ENCODE data around the gene PRKCA.
A peak's percentile ranks its signal among the peaks of the same experiment; 100 is the strongest.

The PRKCA gene

DNA sequence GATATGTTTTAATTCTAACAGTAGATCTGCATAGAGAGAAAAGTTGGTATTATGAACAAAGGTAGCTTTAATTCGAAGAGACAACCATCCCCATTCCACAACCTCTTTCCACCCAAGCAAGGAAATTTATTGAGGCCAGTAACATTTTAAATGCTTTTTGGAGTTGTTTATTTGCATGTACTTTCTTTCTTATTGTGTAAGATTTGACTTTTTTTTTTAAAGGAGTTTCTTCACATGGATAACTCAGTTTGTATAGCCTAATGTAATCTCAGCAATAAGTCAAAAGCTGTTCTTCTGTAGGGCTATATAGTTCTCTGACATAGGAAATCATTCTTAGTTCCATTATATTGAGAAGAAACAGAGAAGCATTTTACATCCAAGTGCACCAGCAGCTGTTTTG, 163.3 kb downstream of the PRKCA start:
- TF ChIP-seq, protein P1, sequence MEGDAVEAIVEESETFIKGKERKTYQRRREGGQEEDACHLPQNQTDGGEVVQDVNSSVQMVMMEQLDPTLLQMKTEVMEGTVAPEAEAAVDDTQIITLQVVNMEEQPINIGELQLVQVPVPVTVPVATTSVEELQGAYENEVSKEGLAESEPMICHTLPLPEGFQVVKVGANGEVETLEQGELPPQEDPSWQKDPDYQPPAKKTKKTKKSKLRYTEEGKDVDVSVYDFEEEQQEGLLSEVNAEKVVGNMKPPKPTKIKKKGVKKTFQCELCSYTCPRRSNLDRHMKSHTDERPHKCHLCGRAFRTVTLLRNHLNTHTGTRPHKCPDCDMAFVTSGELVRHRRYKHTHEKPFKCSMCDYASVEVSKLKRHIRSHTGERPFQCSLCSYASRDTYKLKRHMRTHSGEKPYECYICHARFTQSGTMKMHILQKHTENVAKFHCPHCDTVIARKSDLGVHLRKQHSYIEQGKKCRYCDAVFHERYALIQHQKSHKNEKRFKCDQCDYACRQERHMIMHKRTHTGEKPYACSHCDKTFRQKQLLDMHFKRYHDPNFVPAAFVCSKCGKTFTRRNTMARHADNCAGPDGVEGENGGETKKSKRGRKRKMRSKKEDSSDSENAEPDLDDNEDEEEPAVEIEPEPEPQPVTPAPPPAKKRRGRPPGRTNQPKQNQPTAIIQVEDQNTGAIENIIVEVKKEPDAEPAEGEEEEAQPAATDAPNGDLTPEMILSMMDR (conservative IDR thresholded peaks at IDR 0.05; ENCODE audit: low read depth) = no peak
- ChIA-PET POLR2A (ENCODE audit: low non-redundant PET) (no interaction called here), CTCF (no interaction called here)
- DNase-seq (ENCODE audit: low spot score) = no peak
- peak overlapping the region; percentile 74; the same call in 1 of the 2 replicates for H3K27ac ChIP-seq

GRCh38 chr17:66466106-66466820, 163.8 kb downstream of the PRKCA start:
- H3K27ac ChIP-seq = peak overlapping the region; percentile 74
- no peak for DNase-seq (ENCODE audit: low spot score)
- POLR2A ChIA-PET (ENCODE audit: low non-redundant PET) = no interaction called here
- CTCF ChIA-PET = no interaction called here
- TF ChIP-seq, protein P1 (conservative IDR thresholded peaks at IDR 0.05; ENCODE audit: low read depth) = no peak

DNA sequence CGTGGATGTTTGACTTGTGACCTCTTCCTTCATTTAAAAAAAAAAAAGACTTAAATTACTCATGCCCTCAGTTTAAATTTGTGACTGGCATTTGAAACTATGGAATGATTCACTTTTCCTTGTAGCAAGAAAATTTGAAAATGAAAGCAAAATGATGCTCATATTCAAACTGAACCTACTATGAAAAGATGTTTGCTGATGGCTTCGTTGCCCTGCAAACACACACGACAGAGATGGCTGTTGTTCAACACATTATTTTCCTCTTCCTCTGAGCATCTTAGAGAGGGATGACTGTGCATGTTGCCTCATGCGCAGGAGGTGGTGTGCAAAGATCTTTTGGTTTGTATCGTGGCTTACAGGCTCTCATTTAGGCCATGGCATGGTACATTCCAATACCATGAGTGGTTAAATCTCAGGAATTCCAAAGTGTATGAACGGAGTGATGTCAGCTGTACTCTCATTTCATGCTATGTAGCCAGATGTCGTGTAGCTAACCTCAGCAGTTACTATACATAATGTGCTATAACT, 164.5 kb downstream of the PRKCA start:
- DNase-seq (ENCODE audit: low spot score) = peak; percentile 92
- ChIA-PET POLR2A (ENCODE audit: low non-redundant PET) (no interaction called here), CTCF (interaction anchor here (0.7 kb wide), 1 partner anchor 450 kb away, joined by 3 read pairs; no protein-coding TSS in a partner anchor)
- TF ChIP-seq, protein P1 (conservative IDR thresholded peaks at IDR 0.05; ENCODE audit: low read depth) = no peak
- H3K27ac ChIP-seq = peak overlapping the region; percentile 86

- no peak for DNase-seq (ENCODE audit: low spot score)
- H3K27ac ChIP-seq = peak overlapping the region; percentile 86
- TF ChIP-seq, protein P1 (conservative IDR thresholded peaks at IDR 0.05; ENCODE audit: low read depth) = no peak
- ChIA-PET CTCF (interaction anchor here (0.7 kb wide), 1 partner anchor 449 kb away, joined by 3 read pairs; no protein-coding TSS in a partner anchor), POLR2A (ENCODE audit: low non-redundant PET) (no interaction called here)
Observed at GRCh38 chr17:66467766-66468165, 165.4 kb downstream of the PRKCA start.

DNA sequence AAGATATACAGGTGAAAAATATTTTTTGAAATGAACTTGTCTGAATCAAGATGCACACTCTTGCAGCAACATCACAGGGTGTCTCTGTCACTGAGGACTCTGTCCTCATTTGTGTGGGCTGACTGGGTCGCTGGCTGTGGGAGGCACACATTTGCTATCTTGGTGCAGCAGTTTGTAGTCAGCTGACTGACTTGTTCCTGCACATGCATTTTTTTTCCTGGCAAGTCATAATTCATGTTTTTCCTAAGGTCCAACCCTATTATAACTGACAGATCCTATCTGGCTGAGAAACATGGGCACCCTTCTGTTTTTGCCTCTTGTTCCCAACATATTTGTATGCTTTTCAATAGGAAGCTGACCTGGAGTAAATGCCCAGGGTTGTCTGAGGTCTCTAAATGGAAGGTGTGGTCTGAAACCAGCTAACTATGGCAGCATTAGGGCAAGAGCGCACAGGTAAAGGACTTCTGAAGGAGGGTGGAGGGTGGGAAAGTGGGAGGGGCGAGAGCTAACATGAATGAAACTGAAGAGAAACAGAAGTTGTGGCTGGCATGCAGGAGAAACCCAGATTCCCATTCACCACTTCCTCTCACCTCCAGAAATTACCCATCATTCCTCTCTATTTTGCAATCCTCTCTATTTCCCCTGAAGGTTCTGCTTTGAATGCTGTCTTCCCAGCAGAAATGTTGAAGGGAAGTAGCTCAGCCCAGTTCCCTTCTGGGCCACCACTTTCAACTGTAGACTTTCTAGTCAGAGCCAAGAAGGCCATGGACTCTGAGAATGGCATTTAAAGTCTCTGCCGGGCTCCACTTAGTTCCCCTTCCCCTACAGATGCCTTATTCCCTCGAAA, 166.1 kb downstream of the PRKCA start:
- DNase-seq (ENCODE audit: low spot score) = peak; percentile 26
- TF ChIP-seq, protein P1 (conservative IDR thresholded peaks at IDR 0.05; ENCODE audit: low read depth) = no peak
- ChIA-PET POLR2A (ENCODE audit: low non-redundant PET) (no interaction called here), CTCF (no interaction called here)
- H3K27ac ChIP-seq = peak overlapping the region; percentile 76

DNA sequence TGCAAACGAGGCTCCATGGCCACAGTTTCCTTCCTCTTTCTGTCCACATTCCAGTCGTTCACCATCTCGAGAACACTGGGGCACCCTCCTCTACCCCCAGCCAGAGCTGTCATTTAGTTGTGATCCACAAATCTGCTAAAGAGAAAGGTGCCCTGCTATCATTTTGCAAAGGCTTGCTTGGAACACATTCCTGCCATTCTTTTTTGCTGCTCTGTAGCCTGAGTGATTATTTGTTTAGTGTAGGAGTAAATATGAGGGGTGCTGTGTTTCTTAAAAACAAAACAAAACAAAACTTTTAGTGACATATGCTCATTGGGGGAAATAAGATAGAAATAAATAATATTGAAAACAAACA, 166.7 kb downstream of the PRKCA start:
- ChIA-PET CTCF (no interaction called here), POLR2A (ENCODE audit: low non-redundant PET) (no interaction called here)
- H3K27ac ChIP-seq = peak overlapping the region; percentile 76
- DNase-seq (ENCODE audit: low spot score) = no peak
- TF ChIP-seq, protein P1 (conservative IDR thresholded peaks at IDR 0.05; ENCODE audit: low read depth) = no peak
